ENCODE data around the gene CLP1.

DNA sequence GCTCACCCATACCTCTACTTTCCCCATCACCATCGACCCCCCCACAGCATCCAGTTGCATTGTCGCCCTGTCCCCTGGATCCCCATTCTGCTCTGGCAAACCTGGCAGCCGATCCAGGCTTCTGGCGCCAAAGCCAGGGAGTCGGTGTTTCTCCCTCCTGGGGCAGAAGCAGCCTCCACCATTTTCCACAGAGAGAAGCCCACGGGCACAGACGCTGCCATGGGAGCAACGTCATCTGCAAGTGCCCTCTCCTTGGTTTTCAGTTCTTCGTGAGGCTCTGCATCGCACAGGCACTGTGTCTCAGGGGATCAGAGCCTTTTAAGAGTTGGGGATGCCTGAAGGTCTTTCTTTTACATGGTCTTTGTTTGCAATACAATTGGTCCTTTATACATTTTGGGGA, 10.2 kb upstream of the CLP1 start:
- TF ChIP-seq, protein P1, sequence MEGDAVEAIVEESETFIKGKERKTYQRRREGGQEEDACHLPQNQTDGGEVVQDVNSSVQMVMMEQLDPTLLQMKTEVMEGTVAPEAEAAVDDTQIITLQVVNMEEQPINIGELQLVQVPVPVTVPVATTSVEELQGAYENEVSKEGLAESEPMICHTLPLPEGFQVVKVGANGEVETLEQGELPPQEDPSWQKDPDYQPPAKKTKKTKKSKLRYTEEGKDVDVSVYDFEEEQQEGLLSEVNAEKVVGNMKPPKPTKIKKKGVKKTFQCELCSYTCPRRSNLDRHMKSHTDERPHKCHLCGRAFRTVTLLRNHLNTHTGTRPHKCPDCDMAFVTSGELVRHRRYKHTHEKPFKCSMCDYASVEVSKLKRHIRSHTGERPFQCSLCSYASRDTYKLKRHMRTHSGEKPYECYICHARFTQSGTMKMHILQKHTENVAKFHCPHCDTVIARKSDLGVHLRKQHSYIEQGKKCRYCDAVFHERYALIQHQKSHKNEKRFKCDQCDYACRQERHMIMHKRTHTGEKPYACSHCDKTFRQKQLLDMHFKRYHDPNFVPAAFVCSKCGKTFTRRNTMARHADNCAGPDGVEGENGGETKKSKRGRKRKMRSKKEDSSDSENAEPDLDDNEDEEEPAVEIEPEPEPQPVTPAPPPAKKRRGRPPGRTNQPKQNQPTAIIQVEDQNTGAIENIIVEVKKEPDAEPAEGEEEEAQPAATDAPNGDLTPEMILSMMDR (IDR thresholded peaks at IDR 0.05), result no peak
- TF ChIP-seq POLR2A (IDR thresholded peaks at IDR 0.05), result no peak

Data from testis (tissue), 2 donors.